HUES48 (cell line): ENCODE data around the gene SERINC3.
"Not testable (repeated sequence)": the region's sequence is repeated elsewhere in the genome, so short reads cannot be mapped to it uniquely, and the experiment has no call there.

Experiments used
- H3K27ac ChIP-seq: one replicate; pipeline ENCODE4 v1.7.0; 2013; ENCODE audit warnings: low read depth, low read length, inconsistent platforms
- H3K27me3 ChIP-seq: 2 replicates; pipeline ENCODE4 v1.6.1; 2013; ENCODE audit warnings: mild to moderate bottlenecking, low read length; ENCODE audit not compliant: control insufficient read depth, insufficient read depth
- H3K36me3 ChIP-seq: 2 replicates; pipeline ENCODE4 v1.6.1; 2013; ENCODE audit warnings: low read length; ENCODE audit not compliant: control insufficient read depth, insufficient read depth
- H3K4me1 ChIP-seq: 2 replicates; pipeline ENCODE4 v1.6.1; 2013; ENCODE audit warnings: mild to moderate bottlenecking, low read length; ENCODE audit not compliant: control insufficient read depth, insufficient read depth
- H3K4me3 ChIP-seq: 2 replicates; pipeline ENCODE4 v1.5.1; 2013; ENCODE audit warnings: mild to moderate bottlenecking, low read depth, low read length
- H3K9ac ChIP-seq: 2 replicates; pipeline ENCODE4 v1.6.1; 2013; ENCODE audit warnings: mild to moderate bottlenecking, low read depth, low read length, moderate library complexity
- H3K9me3 ChIP-seq: 2 replicates; pipeline ENCODE4 v1.6.1; 2013; ENCODE audit warnings: low read length; ENCODE audit not compliant: control insufficient read depth, insufficient read depth

SERINC3 gene

DNA sequence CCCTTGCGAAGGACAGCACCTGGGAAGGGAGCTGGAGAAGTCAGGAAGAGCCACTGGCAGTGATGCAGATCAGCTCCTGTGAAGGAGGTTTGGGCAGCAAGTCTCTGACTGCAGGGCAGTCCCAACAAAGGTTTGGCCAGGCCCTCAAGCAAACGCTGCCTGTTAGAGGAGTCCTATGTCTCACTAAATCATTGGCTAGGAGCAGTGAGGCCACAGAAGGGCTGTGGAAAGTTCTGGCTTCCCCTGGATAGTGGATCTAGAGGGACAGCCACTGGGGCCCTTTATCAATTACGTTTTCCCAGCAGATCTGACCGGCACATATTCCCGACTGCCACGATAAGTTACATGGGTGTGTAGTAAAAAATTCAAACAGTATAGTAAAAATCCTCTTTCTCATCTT is 43.7 kb downstream of the SERINC3 start:
- Histone ChIP-seq H3K27ac (no peak overlapping the region), H3K36me3 (peaks cover 19% of the 10 kb centered on the region), H3K9ac (no peak overlapping the region), H3K4me3 (no peak overlapping the region), H3K27me3 (no peaks in the 10 kb centered on the region), H3K4me1 (peaks cover 10% of the 10 kb centered on the region; the same call in 1 of the 2 replicates), H3K9me3 (no peaks in the 10 kb centered on the region)

DNA sequence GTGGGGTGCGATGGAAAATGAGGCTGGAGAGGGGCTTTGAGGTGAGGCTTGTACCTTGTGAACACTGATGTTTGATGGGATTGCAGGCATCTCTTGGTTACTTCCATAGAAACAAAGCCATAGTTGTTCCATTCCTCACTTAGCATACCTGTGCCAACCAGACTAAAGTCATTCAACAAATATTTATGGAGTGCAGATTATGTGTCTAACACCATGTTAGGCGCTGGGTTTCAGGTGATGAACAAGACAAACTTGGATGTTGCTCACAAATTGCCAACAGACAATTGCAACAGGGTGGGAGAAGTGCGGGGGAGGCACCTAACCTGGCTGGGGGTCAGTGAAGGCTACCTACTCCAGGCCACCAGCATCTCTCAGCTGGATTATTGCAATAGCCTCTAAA is 44.7 kb downstream of the SERINC3 start:
- no peaks in the 10 kb centered on the region for H3K27me3 ChIP-seq
- H3K4me3 ChIP-seq, result peak overlapping the region; percentile 86; the same call in 1 of the 2 replicates
- no peak overlapping the region for H3K9ac ChIP-seq
- peaks cover 10% of the 10 kb centered on the region; the same call in 1 of the 2 replicates for H3K4me1 ChIP-seq
- H3K9me3 ChIP-seq, result no peaks in the 10 kb centered on the region
- H3K36me3 ChIP-seq, result peaks cover 17% of the 10 kb centered on the region
- H3K27ac ChIP-seq, result no peak overlapping the region

DNA sequence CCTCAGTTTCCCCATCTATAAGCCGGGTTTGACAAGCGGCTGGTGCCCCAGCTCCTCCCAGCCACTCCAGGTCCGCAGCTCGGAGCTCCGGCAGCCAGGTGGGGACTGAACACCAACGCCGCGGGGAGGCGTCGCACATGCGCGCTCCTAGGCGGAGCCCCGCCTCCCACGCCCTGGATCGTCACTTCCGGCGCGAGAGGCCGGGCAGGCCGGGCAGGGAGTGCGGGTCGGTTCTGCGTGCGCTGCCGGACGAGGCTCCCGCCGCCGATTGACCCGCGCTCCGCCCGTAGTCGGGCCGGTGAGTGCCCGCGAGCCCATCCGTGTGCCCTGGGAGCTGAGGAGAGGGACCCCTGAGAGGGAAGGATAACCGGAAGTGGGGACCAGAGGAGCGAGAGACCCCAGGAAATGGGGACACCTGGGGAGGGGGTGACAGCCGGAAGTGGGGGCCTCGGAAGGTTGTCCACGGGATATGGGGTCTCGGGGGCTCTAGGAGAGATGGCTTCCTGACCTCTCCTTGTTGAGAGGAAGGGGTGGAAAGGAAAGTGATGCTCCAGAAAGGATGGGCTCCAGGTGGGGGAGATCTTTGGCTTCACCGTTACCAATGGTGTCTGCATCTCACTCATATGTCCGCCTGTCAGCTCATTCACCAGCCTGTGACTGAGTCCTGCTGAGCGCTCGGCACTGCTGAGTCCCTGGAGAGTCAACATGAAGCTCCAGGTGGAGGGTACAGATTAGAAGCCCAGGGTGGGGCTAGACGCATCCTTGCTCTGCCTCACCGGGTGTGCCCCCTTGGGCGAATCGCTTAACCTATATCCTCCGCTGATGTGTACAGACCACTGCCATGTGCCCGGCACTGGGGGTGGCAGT is 45.9 kb downstream of the SERINC3 start, which contains the start of gene TTPAL:
TSS of gene TTPAL (plus strand) at position 181 of the 867 bp plus-strand sequence. CDS start 4,126 bp downstream, outside the sequence.
- Histone ChIP-seq H3K9ac (peak within 1 kb of the TSS; percentile 77), H3K4me1 (peaks cover 10% of the 10 kb centered on the region; the same call in 1 of the 2 replicates), H3K4me3 (peak within 1 kb of the TSS; percentile 86), H3K27ac (peak within 1 kb of the TSS; percentile 82), H3K27me3 (no peaks in the 10 kb centered on the region), H3K36me3 (peaks cover 7% of the 10 kb centered on the region), H3K9me3 (no peaks in the 10 kb centered on the region)

DNA sequence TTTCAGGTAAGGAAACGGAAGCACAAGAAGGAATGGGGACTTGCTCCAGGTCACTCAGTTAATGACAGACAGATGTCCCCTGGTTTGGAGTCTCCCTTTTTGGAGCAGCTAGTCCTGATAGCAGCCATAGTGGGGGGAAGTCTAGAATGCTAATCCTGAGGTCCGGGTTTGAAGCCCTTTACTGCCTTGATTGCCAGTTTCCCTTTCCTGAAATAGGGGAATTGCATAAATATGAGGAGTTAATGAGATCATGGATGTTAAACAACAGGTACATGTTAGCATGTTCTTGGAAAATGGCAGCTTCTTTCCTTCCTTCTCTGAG is 46.5 kb downstream of the SERINC3 start:
- peak overlapping the region; percentile 86 for H3K4me3 ChIP-seq
- no peaks in the 10 kb centered on the region for H3K27me3 ChIP-seq
- H3K36me3 ChIP-seq, result peaks cover 3% of the 10 kb centered on the region
- H3K9ac ChIP-seq, result no peak overlapping the region
- no peaks in the 10 kb centered on the region for H3K9me3 ChIP-seq
- H3K27ac ChIP-seq, result no peak overlapping the region
- peaks cover 10% of the 10 kb centered on the region; the same call in 1 of the 2 replicates for H3K4me1 ChIP-seq

DNA sequence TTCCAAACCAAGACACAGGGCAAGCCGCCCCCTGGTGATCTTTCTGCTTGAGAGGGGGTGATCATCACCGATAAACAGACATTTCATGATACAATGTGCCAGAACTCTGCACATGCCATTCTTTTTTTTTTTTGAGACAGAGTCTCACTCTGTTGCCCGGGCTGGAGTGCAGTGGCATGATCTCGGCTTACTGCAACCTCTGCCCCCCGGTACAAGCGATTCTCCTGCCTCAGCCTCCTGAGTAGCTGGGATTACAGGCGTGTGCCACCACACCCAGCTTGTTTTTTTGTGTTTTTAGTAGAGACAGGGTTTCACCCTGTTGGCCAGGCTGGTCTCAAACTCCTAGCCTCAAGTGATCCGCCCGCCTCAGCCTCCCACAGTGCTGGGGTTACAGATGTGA is 49.6 kb downstream of the SERINC3 start:
- H3K9ac ChIP-seq, H3K27me3 ChIP-seq: not testable (repeated sequence)

DNA sequence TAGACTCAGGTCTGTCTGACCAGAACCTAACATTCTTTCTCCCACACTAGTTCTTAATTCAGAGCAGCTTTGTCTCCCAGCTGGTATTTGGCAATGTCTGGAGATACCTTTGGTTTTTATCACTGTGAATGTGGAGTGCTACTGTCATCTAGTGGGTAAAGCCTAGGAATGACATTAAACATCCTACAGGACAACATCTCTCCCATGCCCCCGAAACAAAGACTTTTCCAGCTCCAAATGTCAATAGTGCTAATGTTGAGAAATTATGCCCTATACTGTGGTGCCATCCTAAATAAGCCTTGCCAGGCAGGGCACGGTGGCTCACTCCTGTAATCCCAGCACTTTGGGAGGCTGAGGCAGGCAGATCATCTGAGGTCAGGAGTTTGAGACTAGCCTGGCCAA is 50.4 kb downstream of the SERINC3 start:
- Histone ChIP-seq H3K9me3 (no peaks in the 10 kb centered on the region), H3K4me3 (no peak overlapping the region), H3K27ac (no peak overlapping the region), H3K9ac (no peak overlapping the region), H3K27me3 (no peaks in the 10 kb centered on the region), H3K36me3 (no peaks in the 10 kb centered on the region), H3K4me1 (peaks cover 7% of the 10 kb centered on the region; the same call in 1 of the 2 replicates)

More for the DNA sequence above, 49.6 kb downstream of the SERINC3 start:
- not testable (repeated sequence) for H3K4me3 ChIP-seq, H3K27ac ChIP-seq, H3K9me3 ChIP-seq, H3K36me3 ChIP-seq
- peaks cover 10% of the 10 kb centered on the region; the same call in 1 of the 2 replicates for H3K4me1 ChIP-seq

DNA sequence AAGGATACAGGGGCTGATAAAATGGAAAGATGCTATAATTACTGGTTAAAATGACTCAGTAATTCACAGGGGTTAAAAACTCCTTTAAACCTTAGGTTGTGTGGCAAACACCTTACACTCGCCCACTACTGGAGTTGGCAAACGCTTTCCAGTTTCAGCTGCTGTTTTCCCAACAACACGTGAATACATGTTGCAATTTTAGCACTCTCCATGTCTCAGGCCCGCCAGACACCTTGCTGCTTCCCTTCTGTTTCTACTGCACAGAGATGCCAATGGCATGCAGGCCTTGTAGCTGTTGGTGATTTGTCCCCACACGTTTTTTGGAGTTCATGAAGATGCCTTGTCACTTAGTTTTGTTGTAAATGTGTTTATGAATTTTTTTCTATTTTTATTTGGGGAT is 51.5 kb downstream of the SERINC3 start:
- no peak overlapping the region for H3K9ac ChIP-seq
- no peaks in the 10 kb centered on the region for H3K9me3 ChIP-seq
- peaks cover 3% of the 10 kb centered on the region; the same call in 1 of the 2 replicates for H3K4me1 ChIP-seq
- no peaks in the 10 kb centered on the region for H3K36me3 ChIP-seq
- H3K4me3 ChIP-seq, result no peak overlapping the region
- H3K27me3 ChIP-seq, result no peaks in the 10 kb centered on the region
- H3K27ac ChIP-seq, result no peak overlapping the region

DNA sequence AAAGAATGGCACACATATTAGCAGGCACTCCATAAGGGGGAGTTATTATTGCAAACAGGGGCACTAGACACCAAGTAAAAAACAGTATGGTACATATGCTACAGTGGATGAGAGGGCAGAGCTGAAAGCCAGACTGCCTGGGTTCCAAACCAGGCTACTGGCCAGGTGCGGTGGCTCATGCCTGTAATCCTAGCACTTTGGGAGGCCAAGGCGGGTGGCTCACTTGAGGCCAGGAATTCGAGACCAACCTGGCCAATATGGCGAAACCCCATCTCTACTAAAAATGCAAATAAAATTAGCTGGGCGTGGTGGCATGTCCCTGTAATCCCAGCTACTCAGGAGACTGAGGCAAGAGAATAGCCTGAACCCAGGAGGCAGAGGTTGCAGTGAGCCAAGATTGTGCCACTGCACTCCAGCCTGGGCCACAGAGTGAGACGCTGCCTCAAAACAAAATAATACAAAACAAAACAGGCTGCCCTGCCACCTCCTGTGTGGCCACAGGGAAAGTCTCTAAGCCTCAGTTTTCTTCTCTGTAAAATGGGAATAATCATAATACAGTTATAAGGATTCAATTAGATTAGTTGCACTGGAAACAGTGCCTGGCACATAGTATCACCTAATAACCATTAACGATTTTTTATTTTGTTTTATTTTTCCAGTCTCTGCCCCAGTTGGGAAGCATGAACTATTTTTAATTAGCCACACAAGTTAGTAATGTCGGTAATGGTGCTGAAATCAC is 53.7 kb downstream of the SERINC3 start:
- H3K4me3 ChIP-seq, result no peak overlapping the region
- H3K9me3 ChIP-seq, result no peaks in the 10 kb centered on the region
- no peak overlapping the region for H3K9ac ChIP-seq
- no peaks in the 10 kb centered on the region for H3K27me3 ChIP-seq
- no peak overlapping the region for H3K27ac ChIP-seq
- H3K4me1 ChIP-seq, result no peaks in the 10 kb centered on the region
- H3K36me3 ChIP-seq, result no peaks in the 10 kb centered on the region

DNA sequence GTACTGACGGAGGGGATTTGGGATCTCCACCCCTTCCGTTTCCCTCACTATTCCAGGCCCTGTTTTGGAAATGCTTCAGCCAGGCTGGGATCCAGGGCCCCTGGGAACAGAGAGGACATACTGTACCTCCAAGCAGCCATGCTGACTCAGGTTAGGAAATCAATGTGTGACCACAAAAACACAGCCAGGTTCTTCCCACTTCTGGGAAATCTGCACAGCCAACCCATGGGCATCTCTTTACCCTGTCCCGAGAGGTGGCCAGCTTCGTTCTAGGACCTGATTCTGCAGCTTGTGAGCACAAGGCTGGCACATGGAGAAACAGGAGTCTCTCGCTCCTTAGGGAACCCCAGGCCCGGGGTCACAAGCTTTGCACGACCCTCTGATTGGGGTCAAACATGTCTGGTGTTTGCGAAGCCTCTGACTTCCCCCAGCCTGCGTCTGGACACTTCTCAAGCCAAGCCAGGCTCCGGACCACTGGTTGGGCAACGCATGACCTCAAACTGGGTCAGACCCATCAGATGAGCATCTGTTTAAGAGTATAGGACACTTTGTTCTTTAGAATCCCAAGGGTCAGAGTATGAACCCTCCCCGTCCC is 54.5 kb downstream of the SERINC3 start:
- Histone ChIP-seq H3K4me1 (no peaks in the 10 kb centered on the region), H3K27ac (no peak overlapping the region), H3K4me3 (no peak overlapping the region), H3K9me3 (no peaks in the 10 kb centered on the region), H3K36me3 (no peaks in the 10 kb centered on the region), H3K27me3 (no peaks in the 10 kb centered on the region), H3K9ac (no peak overlapping the region)

DNA sequence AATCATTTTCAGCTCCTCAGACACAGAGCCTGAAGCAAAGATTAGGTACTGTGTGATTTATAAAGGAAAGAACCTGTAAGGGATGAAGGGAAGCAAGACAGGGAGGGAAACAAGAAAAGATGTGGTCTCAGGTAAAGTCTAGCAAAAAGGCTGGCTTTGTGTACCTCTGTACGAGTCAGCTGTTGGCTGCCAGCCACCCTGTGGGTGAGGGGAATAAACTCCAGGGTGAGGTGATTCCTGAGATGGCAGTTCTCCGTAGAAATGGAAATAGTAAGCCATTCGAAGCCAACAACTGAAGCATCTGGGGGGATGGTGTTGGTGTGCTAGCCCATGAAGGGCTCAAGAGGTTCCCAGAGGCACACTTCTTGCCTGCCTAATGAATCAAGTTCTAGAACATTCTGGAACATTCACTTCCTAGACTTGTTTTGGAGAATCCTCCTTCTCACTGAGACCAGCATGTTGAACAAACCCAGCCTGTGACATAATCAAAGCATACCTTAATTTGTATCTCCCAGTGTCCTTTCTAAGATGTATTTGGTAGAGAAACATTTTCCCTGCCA is 56.8 kb downstream of the SERINC3 start:
- no peaks in the 10 kb centered on the region for H3K27me3 ChIP-seq
- H3K27ac ChIP-seq, result no peak overlapping the region

More for the DNA sequence above, 56.8 kb downstream of the SERINC3 start:
- no peak overlapping the region for H3K9ac ChIP-seq
- H3K4me1 ChIP-seq, result 0 out of 2 replicates have a peak, but pooled peaks cover 6% of the 10 kb centered on the region
- H3K4me3 ChIP-seq, result no peak overlapping the region
- no peaks in the 10 kb centered on the region for H3K9me3 ChIP-seq
- H3K36me3 ChIP-seq, result no peaks in the 10 kb centered on the region
